ENCODE measurements around the gene PRR20B. TPM values are rescaled to one million over a fixed set of nuclear protein-coding genes. Genes with fewer than 3 reads are reported as not detected.

Gene PRR20B
- not detected in 5 replicates for total RNA-seq (2022; extraction: Qiagen RNA extraction)

DNA sequence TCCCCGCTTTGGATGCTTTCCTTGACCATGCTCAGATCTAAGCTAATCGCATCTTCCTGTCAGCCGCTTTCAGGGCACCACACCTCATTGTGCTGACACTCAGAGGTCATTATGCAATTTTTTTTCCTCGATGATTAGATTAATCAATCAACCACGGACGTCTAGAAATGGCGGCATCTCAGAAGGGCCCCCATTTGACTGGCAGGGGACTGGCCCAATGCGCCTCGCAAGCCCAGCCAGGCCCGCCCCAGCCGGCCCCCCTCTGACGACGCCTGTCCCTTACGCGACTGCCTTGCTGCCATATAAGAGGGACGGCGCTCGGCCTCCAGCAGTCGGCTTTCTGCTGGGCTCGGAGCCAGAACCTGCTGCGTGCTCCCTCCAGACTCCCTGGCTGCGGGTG is at the start of gene PRR20B:
Gene PRR20B (plus strand): TSS at position 301 of the 400 bp plus-strand sequence. CDS start 387 bp downstream, outside the sequence.

GRCh38 chr13:57140235-57140968 is 6.9 kb upstream of the PRR20B start, which contains the start of gene PRR20A:
PRR20A (plus strand) TSS chr13:57140918; CDS start chr13:57141305, 387 bp downstream.

GRCh38 chr13:57153761-57154160 is 6.5 kb downstream of the PRR20B start, which contains the start of gene PRR20C:
PRR20C (plus strand) TSS chr13:57154061; CDS start chr13:57154448, 387 bp downstream.

DNA sequence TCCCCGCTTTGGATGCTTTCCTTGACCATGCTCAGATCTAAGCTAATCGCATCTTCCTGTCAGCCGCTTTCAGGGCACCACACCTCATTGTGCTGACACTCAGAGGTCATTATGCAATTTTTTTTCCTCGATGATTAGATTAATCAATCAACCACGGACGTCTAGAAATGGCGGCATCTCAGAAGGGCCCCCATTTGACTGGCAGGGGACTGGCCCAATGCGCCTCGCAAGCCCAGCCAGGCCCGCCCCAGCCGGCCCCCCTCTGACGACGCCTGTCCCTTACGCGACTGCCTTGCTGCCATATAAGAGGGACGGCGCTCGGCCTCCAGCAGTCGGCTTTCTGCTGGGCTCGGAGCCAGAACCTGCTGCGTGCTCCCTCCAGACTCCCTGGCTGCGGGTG is 13.0 kb downstream of the PRR20B start, which contains the start of gene PRR20D:
Gene PRR20D (plus strand): TSS at position 301 of the 400 bp plus-strand sequence. CDS start 387 bp downstream, outside the sequence.

GRCh38 chr13:57166897-57167296 is 19.6 kb downstream of the PRR20B start, which contains the start of gene PRR20E:
PRR20E (plus strand) TSS chr13:57167197; CDS start chr13:57167584, 387 bp downstream.

Other genes with a start within 250 kb of the PRR20B start
- gene PRR20A, start 6.6 kb upstream of the PRR20B start, total RNA-seq (2022; extraction: Qiagen RNA extraction) = not detected in 5 replicates
- not detected in 5 replicates for gene PRR20C, start 6.6 kb downstream of the PRR20B start, total RNA-seq (2022; extraction: Qiagen RNA extraction)
- not detected in 5 replicates for gene PRR20D, start 13.1 kb downstream of the PRR20B start, total RNA-seq (2022; extraction: Qiagen RNA extraction)
- gene PRR20E, start 19.7 kb downstream of the PRR20B start, total RNA-seq (2022; extraction: Qiagen RNA extraction) = not detected in 5 replicates